Chondrocyte (in vitro differentiated cells): ENCODE results near the gene MPV17L2. TPM values are rescaled to one million over a fixed set of nuclear protein-coding genes. Genes with fewer than 3 reads are reported as not detected.
A peak's percentile ranks its signal among the peaks of the same experiment; 100 is the strongest.

ENCODE experiments used
- DNase-seq: peaks from one replicate; pipeline ENCODE4 v3.0.0; 2021; ENCODE audit warnings: mixed read lengths, low spot score
- H3K27ac Mint-ChIP-seq: one replicate; pipeline ENCODE4 v1.8.0; 2021; ENCODE audit warnings: mild to moderate bottlenecking, moderate library complexity, mixed read lengths; ENCODE audit not compliant: unreplicated experiment
- H3K27me3 Mint-ChIP-seq: 2 replicates; pipeline ENCODE4 v1.8.0; 2021; ENCODE audit warnings: low read depth, mixed read lengths
- H3K36me3 Mint-ChIP-seq: 2 replicates; pipeline ENCODE4 v1.8.0; 2021; ENCODE audit warnings: low read depth, mixed read lengths
- H3K4me1 Mint-ChIP-seq: 2 replicates; pipeline ENCODE4 v1.8.0; 2021; ENCODE audit warnings: low read depth, mild to moderate bottlenecking, mixed read lengths
- H3K4me3 Mint-ChIP-seq: one replicate; pipeline ENCODE4 v1.8.0; 2021; ENCODE audit warnings: mild to moderate bottlenecking, moderate library complexity, mixed read lengths; ENCODE audit not compliant: unreplicated experiment
- H3K9me3 Mint-ChIP-seq: 2 replicates; pipeline ENCODE4 v1.8.0; 2021; ENCODE audit warnings: low read depth, mixed read lengths
- CTCF ChIP-seq: fragments of 200-600 bp; sonication (generic); IDR thresholded peaks from 2 replicates; pipeline ENCODE4 v1.5.0; 2021; ENCODE audit warnings: antibody characterized with exemption, mild to moderate bottlenecking, moderate library complexity
- total RNA-seq: library from RNA; stranded (reverse); gene quantifications from 3 replicates; pipeline ENCODE4 v1.2.1, GENCODE V29; 2021

MPV17L2 gene
- total RNA-seq, 1 donor from 2014 or later, result 10.9 TPM

GRCh38 chr19:18226956-18227780 lies 34.1 kb downstream of the MPV17L2 start:
- peaks cover 38% of the 10 kb centered on the region for H3K4me1 Mint-ChIP-seq
- H3K4me3 Mint-ChIP-seq, result no peak overlapping the region
- H3K27ac Mint-ChIP-seq, result no peak overlapping the region
- no peak for TF ChIP-seq CTCF
- DNase-seq, result no peak
- H3K36me3 Mint-ChIP-seq, result no peaks in the 10 kb centered on the region
- H3K27me3 Mint-ChIP-seq, result peaks cover 6% of the 10 kb centered on the region
- H3K9me3 Mint-ChIP-seq, result no peaks in the 10 kb centered on the region

GRCh38 chr19:18227781-18228271 lies 34.8 kb downstream of the MPV17L2 start:
- Mint-ChIP-seq H3K27ac (no peak overlapping the region), H3K27me3 (peaks cover 10% of the 10 kb centered on the region), H3K4me1 (peaks cover 42% of the 10 kb centered on the region), H3K36me3 (no peaks in the 10 kb centered on the region), H3K4me3 (no peak overlapping the region), H3K9me3 (no peaks in the 10 kb centered on the region)
- DNase-seq, result no peak
- TF ChIP-seq CTCF, result no peak

GRCh38 chr19:18229474-18229873 lies 36.5 kb downstream of the MPV17L2 start:
- Mint-ChIP-seq H3K4me1 (peaks cover 38% of the 10 kb centered on the region), H3K27ac (no peak overlapping the region), H3K4me3 (no peak overlapping the region), H3K36me3 (peaks cover 2% of the 10 kb centered on the region), H3K27me3 (peaks cover 14% of the 10 kb centered on the region), H3K9me3 (peaks cover 7% of the 10 kb centered on the region)
- TF ChIP-seq CTCF, result peak; percentile 75
- DNase-seq, result no peak

- no peak overlapping the region for H3K27ac Mint-ChIP-seq
- peaks cover 34% of the 10 kb centered on the region for H3K4me1 Mint-ChIP-seq
- no peak for TF ChIP-seq CTCF
- peaks cover 7% of the 10 kb centered on the region for H3K9me3 Mint-ChIP-seq
- peaks cover 2% of the 10 kb centered on the region for H3K36me3 Mint-ChIP-seq
- peaks cover 14% of the 10 kb centered on the region for H3K27me3 Mint-ChIP-seq
- DNase-seq, result no peak
- H3K4me3 Mint-ChIP-seq, result no peak overlapping the region
Observed at GRCh38 chr19:18229915-18230314, 36.9 kb downstream of the MPV17L2 start.

- peaks cover 2% of the 10 kb centered on the region for H3K36me3 Mint-ChIP-seq
- TF ChIP-seq CTCF, result no peak
- H3K27ac Mint-ChIP-seq, result no peak overlapping the region
- H3K9me3 Mint-ChIP-seq, result peaks cover 7% of the 10 kb centered on the region
- H3K27me3 Mint-ChIP-seq, result peaks cover 23% of the 10 kb centered on the region
- H3K4me1 Mint-ChIP-seq, result peaks cover 22% of the 10 kb centered on the region
- H3K4me3 Mint-ChIP-seq, result no peak overlapping the region
- DNase-seq, result no peak
Observed at GRCh38 chr19:18230941-18231734, 38.1 kb downstream of the MPV17L2 start.
